HepG2 (cell line): ENCODE measurements around the gene ARID1A. TPM values are rescaled to one million over a fixed set of nuclear protein-coding genes. Genes with fewer than 3 reads are reported as not detected.

ENCODE experiments used
- ATAD3A ChIP-seq: sonication (generic); formaldehyde crosslinking; IDR thresholded peaks from 2 replicates; pipeline ENCODE4 v1.4.0; 2020; ENCODE audit warnings: missing genetic modification reagents
- GABPB1 ChIP-seq: IDR thresholded peaks from 2 replicates; pipeline ENCODE4 v1.6.1; 2016; ENCODE audit warnings: mild to moderate bottlenecking, missing genetic modification reagents, moderate library complexity, missing compliant biosample characterization
- GATAD2A ChIP-seq: IDR thresholded peaks from 2 replicates; pipeline ENCODE4 v1.6.1; 2016
- IRF9 ChIP-seq: sonication (generic); formaldehyde crosslinking; IDR thresholded peaks from 2 replicates; pipeline ENCODE4 v1.8.0; 2022; ENCODE audit warnings: missing genetic modification reagents, mild to moderate bottlenecking, borderline replicate concordance
- KDM1A ChIP-seq: IDR thresholded peaks from 2 replicates; pipeline ENCODE4 v1.6.1; 2016; ENCODE audit warnings: missing compliant biosample characterization
- MLLT10 ChIP-seq: sonication (generic); formaldehyde crosslinking; IDR thresholded peaks from 2 replicates; pipeline ENCODE4 v1.4.0; 2020; ENCODE audit warnings: missing genetic modification reagents
- MYNN ChIP-seq: sonication (generic); formaldehyde crosslinking; IDR thresholded peaks from 2 replicates; pipeline ENCODE4 v1.4.0; 2020; ENCODE audit warnings: mild to moderate bottlenecking, low read depth, missing genetic modification reagents
- MYPOP ChIP-seq: sonication (generic); formaldehyde crosslinking; IDR thresholded peaks from 2 replicates; pipeline ENCODE4 v1.8.1; 2023; ENCODE audit warnings: mild to moderate bottlenecking, moderate library complexity, missing genetic modification reagents
- NFYC ChIP-seq: IDR thresholded peaks from 2 replicates; pipeline ENCODE4 v1.6.1; 2016; ENCODE audit warnings: missing genetic modification reagents, missing compliant biosample characterization
- RBAK ChIP-seq: sonication (generic); formaldehyde crosslinking; IDR thresholded peaks from 2 replicates; pipeline ENCODE4 v1.5.1; 2020; ENCODE audit warnings: mild to moderate bottlenecking, missing genetic modification reagents
- SP140L ChIP-seq: sonication (generic); formaldehyde crosslinking; IDR thresholded peaks from 2 replicates; pipeline ENCODE4 v1.4.0; 2020; ENCODE audit warnings: missing genetic modification reagents, borderline replicate concordance
- TBP ChIP-seq: sonication (generic); formaldehyde crosslinking; IDR thresholded peaks from 2 replicates; pipeline ENCODE4 v1.5.0; 2020; ENCODE audit warnings: missing genetic modification reagents
- U2AF2 ChIP-seq: fragments of 200-400 bp; formaldehyde crosslinking; IDR thresholded peaks from 2 replicates; pipeline ENCODE4 v1.6.1; 2017; ENCODE audit warnings: low read depth, mild to moderate bottlenecking, low read length
- ZFAT ChIP-seq: sonication (generic); formaldehyde crosslinking; conservative IDR thresholded peaks from 2 replicates; pipeline ENCODE4 v1.8.1; 2023; ENCODE audit warnings: missing genetic modification reagents, inconsistent platforms
- ZGPAT ChIP-seq: IDR thresholded peaks from 2 replicates; pipeline ENCODE4 v1.6.1; 2016; ENCODE audit warnings: mild to moderate bottlenecking
- ZNF205 ChIP-seq: IDR thresholded peaks from 2 replicates; pipeline ENCODE4 v1.6.1; 2018; ENCODE audit warnings: missing biosample characterization, missing genetic modification reagents
- ZNF253 ChIP-seq: sonication (generic); formaldehyde crosslinking; IDR thresholded peaks from 2 replicates; pipeline ENCODE4 v1.8.0; 2022; ENCODE audit warnings: mild to moderate bottlenecking, missing genetic modification reagents, borderline replicate concordance
- ZNF546 ChIP-seq: sonication (generic); formaldehyde crosslinking; conservative IDR thresholded peaks from 2 replicates; pipeline ENCODE4 v1.8.1; 2023; ENCODE audit warnings: mild to moderate bottlenecking, missing genetic modification reagents
- ZNF580 ChIP-seq: IDR thresholded peaks from 2 replicates; pipeline ENCODE4 v1.6.1; 2016; ENCODE audit warnings: low read depth, borderline replicate concordance
- ZNF691 ChIP-seq: sonication (generic); formaldehyde crosslinking; IDR thresholded peaks from 2 replicates; pipeline ENCODE4 v1.4.0; 2020; ENCODE audit warnings: missing genetic modification reagents, low read depth, mild to moderate bottlenecking, borderline replicate concordance
- ZNF724P ChIP-seq: sonication (generic); formaldehyde crosslinking; IDR thresholded peaks from 2 replicates; pipeline ENCODE4 v1.8.0; 2022; ENCODE audit warnings: missing genetic modification reagents, borderline replicate concordance
- ZNF773 ChIP-seq: sonication (generic); formaldehyde crosslinking; IDR thresholded peaks from 2 replicates; pipeline ENCODE4 v1.4.0; 2020; ENCODE audit warnings: missing genetic modification reagents, borderline replicate concordance
- ZNF781 ChIP-seq: sonication (generic); formaldehyde crosslinking; IDR thresholded peaks from 2 replicates; pipeline ENCODE4 v1.5.1; 2020; ENCODE audit warnings: borderline replicate concordance, mild to moderate bottlenecking, missing genetic modification reagents; ENCODE audit errors: not compliant biosample characterization
- ZNF788 ChIP-seq: sonication (generic); formaldehyde crosslinking; IDR thresholded peaks from 2 replicates; pipeline ENCODE4 v1.5.0; 2020; ENCODE audit warnings: mild to moderate bottlenecking, missing genetic modification reagents, borderline replicate concordance
- polyA plus RNA-seq, 8 experiments: library from polyadenylated mRNA; depleted of rRNA in 3 of 8; stranded (reverse) in 7 of 8; unstranded in 1 of 8; fragments of >200 nt; fragmentation: Illumina TruSeq in 4 of 8; extraction: Trizol in 4 of 8; gene quantifications; 2 replicates each; pipeline versions ENCODE4 v1.2.1 to v1.2.3, GENCODE V29; 2011 to 2016; ENCODE audit warnings: low read depth in 4 of 8, missing spikeins in 1 of 8, mixed read lengths in 1 of 8; ENCODE audit not compliant: insufficient read depth in 1 of 8
- total RNA-seq, 5 experiments: library from RNA; depleted of rRNA; stranded (reverse); fragments of >200 nt; fragmentation: Illumina TruSeq; extraction: Trizol; gene quantifications; 2 replicates each; pipeline ENCODE4 v1.2.3, GENCODE V29; 2016; ENCODE audit warnings: low read depth in 1 of 5
- TF ChIP-seq, protein P1 (sequence below): sonication (generic); formaldehyde crosslinking; IDR thresholded peaks from 2 replicates; pipeline ENCODE4 v1.4.0; 2020; ENCODE audit warnings: mild to moderate bottlenecking, low read depth, missing genetic modification reagents
- TF ChIP-seq, protein P2 (sequence below): sonication (generic); formaldehyde crosslinking; IDR thresholded peaks from 2 replicates; pipeline ENCODE4 v1.8.1; 2023; ENCODE audit warnings: mild to moderate bottlenecking, missing genetic modification reagents, borderline replicate concordance

ARID1A gene
- total and polyA plus RNA-seq, 2 of the 13 experiments (the other 11 are each of a cell fraction or from before 2014, with no cell fraction given), result 11.9 to 15.9 TPM

DNA sequence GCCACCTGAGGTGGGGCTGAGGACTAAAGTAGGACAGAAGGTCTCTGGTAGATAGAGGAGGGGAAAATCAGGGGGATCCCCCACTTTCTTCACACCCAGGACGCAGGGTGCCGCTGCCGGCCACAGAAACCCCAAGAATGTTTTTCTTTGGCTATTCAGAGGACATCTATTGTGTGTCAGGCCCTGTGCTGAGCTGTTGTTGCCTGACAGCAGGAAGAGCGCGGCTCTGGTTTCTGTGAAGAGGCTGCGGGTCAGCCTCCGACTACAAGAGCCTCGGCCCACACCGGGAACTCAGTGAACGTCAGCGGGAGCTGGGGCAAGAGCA is 91.5 kb downstream of the ARID1A start (continued):
- TF ChIP-seq ZGPAT, result no peak
- no peak for TF ChIP-seq ZNF773
- no peak for TF ChIP-seq NFYC (CRISPR knock-in tag)
- no peak for TF ChIP-seq ZNF781 (CRISPR knock-in tag)
- TF ChIP-seq, protein P1, sequence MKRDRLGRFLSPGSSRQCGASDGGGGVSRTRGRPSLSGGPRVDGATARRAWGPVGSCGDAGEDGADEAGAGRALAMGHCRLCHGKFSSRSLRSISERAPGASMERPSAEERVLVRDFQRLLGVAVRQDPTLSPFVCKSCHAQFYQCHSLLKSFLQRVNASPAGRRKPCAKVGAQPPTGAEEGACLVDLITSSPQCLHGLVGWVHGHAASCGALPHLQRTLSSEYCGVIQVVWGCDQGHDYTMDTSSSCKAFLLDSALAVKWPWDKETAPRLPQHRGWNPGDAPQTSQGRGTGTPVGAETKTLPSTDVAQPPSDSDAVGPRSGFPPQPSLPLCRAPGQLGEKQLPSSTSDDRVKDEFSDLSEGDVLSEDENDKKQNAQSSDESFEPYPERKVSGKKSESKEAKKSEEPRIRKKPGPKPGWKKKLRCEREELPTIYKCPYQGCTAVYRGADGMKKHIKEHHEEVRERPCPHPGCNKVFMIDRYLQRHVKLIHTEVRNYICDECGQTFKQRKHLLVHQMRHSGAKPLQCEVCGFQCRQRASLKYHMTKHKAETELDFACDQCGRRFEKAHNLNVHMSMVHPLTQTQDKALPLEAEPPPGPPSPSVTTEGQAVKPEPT (CRISPR knock-in tag), result no peak
- TF ChIP-seq KDM1A (CRISPR knock-in tag), result no peak
- TF ChIP-seq ZNF788 (CRISPR knock-in tag), result no peak
- TF ChIP-seq ZNF253 (CRISPR knock-in tag), result no peak
- TF ChIP-seq ZNF546, result no peak; the same call in 1 of the 2 replicates
- no peak for TF ChIP-seq ZNF205
- TF ChIP-seq ZNF691 (CRISPR knock-in tag), result no peak
- TF ChIP-seq U2AF2, result no peak
- no peak for TF ChIP-seq ATAD3A (CRISPR knock-in tag)
- no peak for TF ChIP-seq TBP (CRISPR knock-in tag)
- no peak for TF ChIP-seq MLLT10 (CRISPR knock-in tag)
- no peak for TF ChIP-seq ZFAT (CRISPR knock-in tag)
- TF ChIP-seq, protein P2, sequence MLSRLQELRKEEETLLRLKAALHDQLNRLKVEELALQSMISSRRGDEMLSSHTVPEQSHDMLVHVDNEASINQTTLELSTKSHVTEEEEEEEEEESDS (CRISPR knock-in tag), result no peak
- TF ChIP-seq RBAK (CRISPR knock-in tag), result no peak
- TF ChIP-seq GATAD2A (CRISPR knock-in tag), result no peak
- no peak for TF ChIP-seq MYNN (CRISPR knock-in tag)
- TF ChIP-seq IRF9 (CRISPR knock-in tag), result no peak
- no peak for TF ChIP-seq MYPOP (CRISPR knock-in tag)
- no peak for TF ChIP-seq ZNF724P (CRISPR knock-in tag)
- no peak for TF ChIP-seq SP140L (CRISPR knock-in tag)
- TF ChIP-seq GABPB1 (CRISPR knock-in tag), result no peak
- TF ChIP-seq ZNF580, result 0 out of 2 replicates have a peak, but pooled peaks have one; percentile 4
